SJSA1 (cell line): Measurements from ENCODE around the gene SLC16A1. TPM values are rescaled to one million over a fixed set of nuclear protein-coding genes. Genes with fewer than 3 reads are reported as not detected.

Experiments
- DNase-seq, 2 experiments: peaks; one replicate each; pipeline ENCODE4 v3.0.0-alpha.2; 2015 to 2020; ENCODE audit warnings: low spot score in 2 of 2, low read depth in 1 of 2
- H3K27ac ChIP-seq: fragments of 250-450 bp; sonication (Bioruptor Pico); 2 replicates; pipeline ENCODE4 v1.5.1; 2020; ENCODE audit warnings: mild to moderate bottlenecking, moderate library complexity
- H3K27me3 ChIP-seq: fragments of 250-450 bp; sonication (Bioruptor Pico); replicated peaks from 2 replicates; pipeline ENCODE4 v1.5.1; 2020; ENCODE audit warnings: mild to moderate bottlenecking, moderate library complexity
- H3K36me3 ChIP-seq: fragments of 250-450 bp; sonication (Bioruptor Pico); 2 replicates; pipeline ENCODE4 v1.5.1; 2020; ENCODE audit warnings: mild to moderate bottlenecking
- H3K4me1 ChIP-seq: fragments of 250-450 bp; sonication (Bioruptor Pico); replicated peaks from 2 replicates; pipeline ENCODE4 v1.6.1; 2021; ENCODE audit warnings: mild to moderate bottlenecking
- H3K4me3 ChIP-seq: fragments of 250-450 bp; sonication (Bioruptor Pico); 2 replicates; pipeline ENCODE4 v1.5.1; 2020; ENCODE audit warnings: mild to moderate bottlenecking
- H3K9me3 ChIP-seq: fragments of 250-450 bp; sonication (Bioruptor Pico); replicated peaks from 2 replicates; pipeline ENCODE4 v1.5.1; 2020; ENCODE audit warnings: mild to moderate bottlenecking
- total RNA-seq: library from RNA; depleted of rRNA; stranded (reverse); fragments of >200 nt; shearing (Covaris generic); gene quantifications from 2 replicates; pipeline ENCODE4 v1.2.3, GENCODE V29; 2014

The SLC16A1 gene
- total RNA-seq, 1 experiment from 2014 or later, result 106 TPM

- no peak overlapping the region for H3K4me3 ChIP-seq
- no peaks in the 10 kb centered on the region for H3K4me1 ChIP-seq
- H3K9me3 ChIP-seq, result no peaks in the 10 kb centered on the region
- no peak for DNase-seq
- H3K27me3 ChIP-seq, result no peaks in the 10 kb centered on the region
- peaks cover 38% of the 10 kb centered on the region for H3K36me3 ChIP-seq
- H3K27ac ChIP-seq, result no peak overlapping the region
Measured at GRCh38 chr1:112927462-112927990, 28.5 kb downstream of the SLC16A1 start.

- Histone ChIP-seq H3K9me3 (no peaks in the 10 kb centered on the region), H3K27me3 (no peaks in the 10 kb centered on the region), H3K27ac (no peak overlapping the region), H3K4me1 (0 out of 2 replicates have a peak, but pooled peaks cover 2% of the 10 kb centered on the region), H3K36me3 (peaks cover 40% of the 10 kb centered on the region), H3K4me3 (no peak overlapping the region)
- no peak for DNase-seq
Measured at GRCh38 chr1:112926858-112927257, 29.1 kb downstream of the SLC16A1 start.

GRCh38 chr1:112925015-112925414 is 31.0 kb downstream of the SLC16A1 start:
- Histone ChIP-seq H3K9me3 (no peaks in the 10 kb centered on the region), H3K36me3 (peaks cover 41% of the 10 kb centered on the region), H3K4me1 (0 out of 2 replicates have a peak, but pooled peaks cover 4% of the 10 kb centered on the region)

GRCh38 chr1:112923959-112924349 is 32.0 kb downstream of the SLC16A1 start:
- H3K27me3 ChIP-seq, result no peaks in the 10 kb centered on the region
- H3K4me1 ChIP-seq, result 0 out of 2 replicates have a peak, but pooled peaks cover 4% of the 10 kb centered on the region
- no peak overlapping the region for H3K27ac ChIP-seq
- DNase-seq, result no peak
- no peaks in the 10 kb centered on the region for H3K9me3 ChIP-seq
- H3K36me3 ChIP-seq, result peaks cover 41% of the 10 kb centered on the region
- no peak overlapping the region for H3K4me3 ChIP-seq

More at GRCh38 chr1:112925015-112925414, 31.0 kb downstream of the SLC16A1 start:
- Histone ChIP-seq H3K27ac (no peak overlapping the region), H3K4me3 (no peak overlapping the region), H3K27me3 (no peaks in the 10 kb centered on the region)
- no peak for DNase-seq

GRCh38 chr1:112923234-112923958 is 32.6 kb downstream of the SLC16A1 start:
- H3K4me3 ChIP-seq, result no peak overlapping the region
- no peak for DNase-seq
- 0 out of 2 replicates have a peak, but pooled peaks cover 4% of the 10 kb centered on the region for H3K4me1 ChIP-seq
- peaks cover 42% of the 10 kb centered on the region for H3K36me3 ChIP-seq
- no peaks in the 10 kb centered on the region for H3K27me3 ChIP-seq
- no peaks in the 10 kb centered on the region for H3K9me3 ChIP-seq
- no peak overlapping the region for H3K27ac ChIP-seq

- Histone ChIP-seq H3K27ac (no peak overlapping the region), H3K4me3 (no peak overlapping the region), H3K9me3 (no peaks in the 10 kb centered on the region), H3K27me3 (no peaks in the 10 kb centered on the region), H3K4me1 (peaks cover 8% of the 10 kb centered on the region), H3K36me3 (peaks cover 41% of the 10 kb centered on the region)
- DNase-seq, result no peak
Measured at GRCh38 chr1:112911506-112912220, 44.3 kb downstream of the SLC16A1 start.

- peaks cover 8% of the 10 kb centered on the region for H3K4me1 ChIP-seq
- H3K27ac ChIP-seq, result no peak overlapping the region
- DNase-seq, result no peak
- no peaks in the 10 kb centered on the region for H3K27me3 ChIP-seq
- H3K4me3 ChIP-seq, result no peak overlapping the region
- peaks cover 28% of the 10 kb centered on the region for H3K36me3 ChIP-seq
- no peaks in the 10 kb centered on the region for H3K9me3 ChIP-seq
Measured at GRCh38 chr1:112909847-112910246, 46.1 kb downstream of the SLC16A1 start.

GRCh38 chr1:112906150-112906698 is 49.8 kb downstream of the SLC16A1 start:
- H3K36me3 ChIP-seq, result peaks cover 10% of the 10 kb centered on the region
- H3K27ac ChIP-seq, result no peak overlapping the region
- no peaks in the 10 kb centered on the region for H3K9me3 ChIP-seq
- no peak for DNase-seq
- no peaks in the 10 kb centered on the region for H3K27me3 ChIP-seq
- peaks cover 24% of the 10 kb centered on the region for H3K4me1 ChIP-seq
- no peak overlapping the region for H3K4me3 ChIP-seq

GRCh38 chr1:112905395-112906149 is 50.4 kb downstream of the SLC16A1 start:
- H3K9me3 ChIP-seq, result no peaks in the 10 kb centered on the region
- no peak for DNase-seq
- no peak overlapping the region for H3K4me3 ChIP-seq
- no peaks in the 10 kb centered on the region for H3K27me3 ChIP-seq
- H3K4me1 ChIP-seq, result peaks cover 24% of the 10 kb centered on the region
- no peak overlapping the region for H3K27ac ChIP-seq
- H3K36me3 ChIP-seq, result peaks cover 4% of the 10 kb centered on the region; the same call in 1 of the 2 replicates

GRCh38 chr1:112904831-112905261 is 51.1 kb downstream of the SLC16A1 start:
- H3K9me3 ChIP-seq, result no peaks in the 10 kb centered on the region
- H3K4me1 ChIP-seq, result peaks cover 24% of the 10 kb centered on the region
- H3K27ac ChIP-seq, result peak overlapping the region; percentile 30
- DNase-seq, result no peak
- H3K4me3 ChIP-seq, result no peak overlapping the region
- H3K27me3 ChIP-seq, result no peaks in the 10 kb centered on the region
- H3K36me3 ChIP-seq, result no peaks in the 10 kb centered on the region

GRCh38 chr1:112904071-112904830 is 51.7 kb downstream of the SLC16A1 start:
- Histone ChIP-seq H3K4me1 (peaks cover 24% of the 10 kb centered on the region), H3K4me3 (no peak overlapping the region), H3K36me3 (no peaks in the 10 kb centered on the region), H3K27ac (peak overlapping the region; percentile 34), H3K27me3 (no peaks in the 10 kb centered on the region), H3K9me3 (no peaks in the 10 kb centered on the region)
- DNase-seq, result peak; percentile 62 to 79

GRCh38 chr1:112902221-112902620 is 53.8 kb downstream of the SLC16A1 start:
- Histone ChIP-seq H3K36me3 (no peaks in the 10 kb centered on the region), H3K9me3 (no peaks in the 10 kb centered on the region), H3K27me3 (no peaks in the 10 kb centered on the region), H3K4me1 (peaks cover 24% of the 10 kb centered on the region), H3K27ac (no peak overlapping the region), H3K4me3 (no peak overlapping the region)
- DNase-seq, result no peak

- no peaks in the 10 kb centered on the region for H3K9me3 ChIP-seq
- no peak overlapping the region for H3K4me3 ChIP-seq
- H3K27ac ChIP-seq, result no peak overlapping the region
- no peaks in the 10 kb centered on the region for H3K27me3 ChIP-seq
- H3K36me3 ChIP-seq, result no peaks in the 10 kb centered on the region
- no peak for DNase-seq
- H3K4me1 ChIP-seq, result peaks cover 24% of the 10 kb centered on the region
Measured at GRCh38 chr1:112901387-112901786, 54.6 kb downstream of the SLC16A1 start.
